ENCODE data around the gene ZMIZ2.
A peak's percentile ranks its signal among the peaks of the same experiment; 100 is the strongest.
"Not testable (repeated sequence)": the region's sequence is repeated elsewhere in the genome, so short reads cannot be mapped to it uniquely, and the experiment has no call there.

Gene ZMIZ2

GRCh38 chr7:44727158-44727936, 21.3 kb upstream of the ZMIZ2 start:
- peak; percentile 58 for DNase-seq (ENCODE audit: low read depth)

- DNase-seq (ENCODE audit: low read depth), result no peak
These were observed 20.7 kb upstream of the ZMIZ2 start for GRCh38 chr7:44727937-44728262.

GRCh38 chr7:44729949-44730590, 18.6 kb upstream of the ZMIZ2 start:
- DNase-seq (ENCODE audit: low read depth), result no peak

GRCh38 chr7:44732971-44733370, 15.7 kb upstream of the ZMIZ2 start:
- DNase-seq (ENCODE audit: low read depth), result not testable (repeated sequence)

- peak; percentile 43 for DNase-seq (ENCODE audit: low read depth)
These were observed 14.8 kb upstream of the ZMIZ2 start for GRCh38 chr7:44733708-44734481.

GRCh38 chr7:44735403-44736165, 13.1 kb upstream of the ZMIZ2 start:
- DNase-seq (ENCODE audit: low read depth), result peak; percentile 97

- DNase-seq (ENCODE audit: low read depth), result no peak
These were observed 11.8 kb upstream of the ZMIZ2 start for GRCh38 chr7:44736896-44737295.

- DNase-seq (ENCODE audit: low read depth), result no peak
These were observed 10.5 kb upstream of the ZMIZ2 start for GRCh38 chr7:44738051-44738723.

GRCh38 chr7:44738876-44739665, 9.6 kb upstream of the ZMIZ2 start:
- no peak for DNase-seq (ENCODE audit: low read depth)

- no peak for DNase-seq (ENCODE audit: low read depth)
These were observed 8.6 kb upstream of the ZMIZ2 start for GRCh38 chr7:44740055-44740454.

GRCh38 chr7:44743750-44744149, 4.9 kb upstream of the ZMIZ2 start:
- no peak for DNase-seq (ENCODE audit: low read depth)

GRCh38 chr7:44748948-44749731, 493 bp downstream of the ZMIZ2 start:
- no peak for DNase-seq (ENCODE audit: low read depth)

- no peak for DNase-seq (ENCODE audit: low read depth)
These were observed 1.3 kb downstream of the ZMIZ2 start for GRCh38 chr7:44749992-44750391.

- no peak for DNase-seq (ENCODE audit: low read depth)
These were observed 1.8 kb downstream of the ZMIZ2 start for GRCh38 chr7:44750424-44750823.

- DNase-seq (ENCODE audit: low read depth), result no peak
These were observed 2.4 kb downstream of the ZMIZ2 start for GRCh38 chr7:44750921-44751571.

GRCh38 chr7:44752822-44753221, 4.2 kb downstream of the ZMIZ2 start:
- DNase-seq (ENCODE audit: low read depth), result no peak

- no peak for DNase-seq (ENCODE audit: low read depth)
These were observed 6.4 kb downstream of the ZMIZ2 start for GRCh38 chr7:44754802-44755697.
